Stimulated activated CD4-positive, alpha-beta T cell treated with anti-CD3 and anti-CD28 coated beads, Interleukin-1b, Interleukin-23, amount 100 ng/mL, for 4 hours (primary cell): Measurements from ENCODE around the gene LINGO1.

ENCODE experiments used
- DNase-seq, 2 donors: peaks; one replicate each; pipeline ENCODE4 v3.0.0-alpha.2; 2020; ENCODE audit warnings: low read depth in 2 of 2

LINGO1 gene

GRCh38 chr15:77595231-77595630 lies 37.5 kb downstream of the LINGO1 start:
- DNase-seq = no peak

GRCh38 chr15:77592758-77593157 lies 40.0 kb downstream of the LINGO1 start:
- no peak for DNase-seq

GRCh38 chr15:77591968-77592613 lies 40.6 kb downstream of the LINGO1 start:
- no peak for DNase-seq

- DNase-seq = no peak
Observed at GRCh38 chr15:77589839-77590238, 42.9 kb downstream of the LINGO1 start.

- no peak for DNase-seq
Observed at GRCh38 chr15:77588126-77588525, 44.6 kb downstream of the LINGO1 start.

GRCh38 chr15:77584691-77585090 lies 48.0 kb downstream of the LINGO1 start:
- DNase-seq = no peak

- no peak for DNase-seq
Observed at GRCh38 chr15:77584201-77584600, 48.5 kb downstream of the LINGO1 start.

- DNase-seq = no peak
Observed at GRCh38 chr15:77582763-77583162, 49.9 kb downstream of the LINGO1 start.

GRCh38 chr15:77581896-77582569 lies 50.7 kb downstream of the LINGO1 start:
- DNase-seq = no peak

GRCh38 chr15:77580996-77581682 lies 51.6 kb downstream of the LINGO1 start:
- no peak for DNase-seq

GRCh38 chr15:77579498-77580188 lies 53.1 kb downstream of the LINGO1 start:
- DNase-seq = no peak

GRCh38 chr15:77578641-77579372 lies 53.9 kb downstream of the LINGO1 start:
- no peak for DNase-seq

GRCh38 chr15:77577366-77577950 lies 55.3 kb downstream of the LINGO1 start:
- no peak for DNase-seq

GRCh38 chr15:77576538-77576937 lies 56.2 kb downstream of the LINGO1 start:
- DNase-seq = no peak

- no peak for DNase-seq
Observed at GRCh38 chr15:77575203-77575934, 57.3 kb downstream of the LINGO1 start.

GRCh38 chr15:77574521-77575202 lies 58.0 kb downstream of the LINGO1 start:
- no peak for DNase-seq

GRCh38 chr15:77573802-77574201 lies 58.9 kb downstream of the LINGO1 start:
- no peak for DNase-seq

GRCh38 chr15:77572186-77572585 lies 60.5 kb downstream of the LINGO1 start:
- no peak for DNase-seq

- no peak for DNase-seq
Observed at GRCh38 chr15:77571741-77572140, 61.0 kb downstream of the LINGO1 start.

GRCh38 chr15:77571181-77571580 lies 61.5 kb downstream of the LINGO1 start:
- no peak for DNase-seq
